ENCODE results near the gene BTAF1. TPM values are rescaled to one million over a fixed set of nuclear protein-coding genes. Genes with fewer than 3 reads are reported as not detected.

BTAF1 gene
- total and polyA plus RNA-seq, 7 donors: 4.5 to 14.7 (median 9.8) TPM

DNA sequence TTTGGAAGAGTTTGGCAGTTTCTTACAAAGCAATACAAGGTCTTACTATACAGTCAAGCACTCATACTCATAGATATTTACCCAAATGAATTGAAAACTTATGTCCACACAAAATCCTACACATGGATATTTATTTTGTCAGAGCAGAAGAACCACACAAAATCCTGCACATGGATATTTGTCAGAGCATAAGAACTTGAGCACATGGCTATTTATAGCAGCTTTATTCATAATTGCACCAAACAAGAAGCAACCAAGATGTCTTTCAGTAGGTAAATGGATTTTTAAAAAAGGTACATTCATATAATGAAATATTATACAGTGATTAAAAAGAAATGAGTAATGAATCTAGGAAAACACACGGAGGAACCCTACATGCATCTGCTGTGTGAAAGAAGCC lies 115.4 kb downstream of the BTAF1 start:
- intact Hi-C loops (cut with DNase I): no loop called here
- Histone ChIP-seq H3K9me3 (peaks cover 10% of the 10 kb centered on the region), H3K4me3 (no peak overlapping the region), H3K4me1 (no peaks in the 10 kb centered on the region), H3K36me3 (ENCODE audit: insufficient read depth in 1 of 2, low read depth in 1 of 2) (no peaks in the 10 kb centered on the region), H3K27me3 (ENCODE audit: insufficient read depth in 3 of 3, low read length in 2 of 3) (no peaks in the 10 kb centered on the region), H3K27ac (no peak overlapping the region)
- ATAC-seq (peak in 3 of 4 donors; percentile 40 to 72 (median 43)), DNase-seq (no peak)
- TF ChIP-seq CTCF (IDR thresholded peaks at IDR 0.05): no peak
- WGBS, 3 donors: 78 to 100% (median 87%) methylated on average over 1 of the region's 1 CpG

DNA sequence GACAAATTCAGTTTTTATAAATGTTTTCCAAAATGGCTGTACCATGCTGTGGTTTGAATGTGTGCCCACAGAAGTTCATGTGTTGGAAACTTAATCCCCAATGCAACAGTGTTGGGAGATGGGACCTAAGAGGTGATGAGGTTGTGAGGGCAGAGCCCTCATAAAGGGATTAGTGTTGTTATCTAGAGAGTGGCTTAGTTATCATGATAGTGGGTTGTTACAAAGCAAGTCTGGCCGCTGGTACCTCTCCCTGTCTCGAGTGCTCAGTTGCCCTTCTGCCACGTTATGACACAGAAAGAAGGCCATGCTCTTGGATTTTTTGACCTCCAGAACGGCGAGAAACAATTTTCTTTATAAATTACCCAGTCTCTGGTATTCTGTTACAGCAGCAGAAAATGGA lies 119.0 kb downstream of the BTAF1 start:
- TF ChIP-seq CTCF (IDR thresholded peaks at IDR 0.05): no peak
- DNase-seq: no peak
- ATAC-seq: no peak
- no peaks in the 10 kb centered on the region for H3K27me3 ChIP-seq (ENCODE audit: insufficient read depth in 3 of 3, low read length in 2 of 3)
- H3K4me3 ChIP-seq: no peak overlapping the region
- no peaks in the 10 kb centered on the region for H3K36me3 ChIP-seq (ENCODE audit: insufficient read depth in 1 of 2, low read depth in 1 of 2)
- intact Hi-C loops (cut with DNase I): no loop called here
- no peaks in the 10 kb centered on the region for H3K9me3 ChIP-seq
- 60 to 84% (median 79%) methylated on average over 5 of the region's 5 CpGs for WGBS, 3 donors
- H3K27ac ChIP-seq: no peak overlapping the region
- H3K4me1 ChIP-seq: no peaks in the 10 kb centered on the region

DNA sequence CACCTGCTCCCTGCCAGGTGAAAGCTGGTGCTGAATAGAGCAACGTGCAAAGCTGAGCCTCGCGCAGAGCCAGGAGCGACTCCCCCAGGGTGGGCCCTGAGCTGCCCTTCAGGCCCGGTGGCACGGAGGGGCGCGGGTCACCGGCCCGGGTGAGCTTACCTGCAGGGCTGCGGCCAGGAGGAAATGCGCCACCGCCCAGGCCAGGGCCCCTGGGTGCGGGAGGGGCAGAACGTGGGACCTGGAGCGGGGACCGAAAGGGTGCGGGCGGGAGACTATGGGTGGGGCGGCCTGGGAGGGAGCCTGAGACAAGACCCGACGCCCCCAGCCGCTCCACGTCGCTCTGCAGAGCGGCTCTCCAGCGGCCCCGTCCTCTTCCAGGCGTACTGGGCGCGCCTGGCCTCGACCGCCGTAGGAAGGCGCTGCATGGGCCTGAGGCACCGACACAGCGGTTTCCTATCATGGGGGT lies 122.1 kb downstream of the BTAF1 start:
- 19 to 35% (median 28%) methylated on average over 29 to 37 of the region's 37 CpGs for WGBS, 3 donors
- Histone ChIP-seq H3K4me3 (no peak overlapping the region), H3K27me3 (ENCODE audit: insufficient read depth in 3 of 3, low read length in 2 of 3) (no peaks in the 10 kb centered on the region), H3K27ac (no peak overlapping the region), H3K9me3 (no peaks in the 10 kb centered on the region), H3K4me1 (no peaks in the 10 kb centered on the region), H3K36me3 (ENCODE audit: insufficient read depth in 1 of 2, low read depth in 1 of 2) (peaks cover 0 to 1% of the 10 kb centered on the region in 2 donors)
- no peak for DNase-seq
- intact Hi-C loops (cut with DNase I): no loop called here
- TF ChIP-seq CTCF (IDR thresholded peaks at IDR 0.05): no peak
- ATAC-seq: peak in 2 of 4 donors; percentile 16 to 20

DNA sequence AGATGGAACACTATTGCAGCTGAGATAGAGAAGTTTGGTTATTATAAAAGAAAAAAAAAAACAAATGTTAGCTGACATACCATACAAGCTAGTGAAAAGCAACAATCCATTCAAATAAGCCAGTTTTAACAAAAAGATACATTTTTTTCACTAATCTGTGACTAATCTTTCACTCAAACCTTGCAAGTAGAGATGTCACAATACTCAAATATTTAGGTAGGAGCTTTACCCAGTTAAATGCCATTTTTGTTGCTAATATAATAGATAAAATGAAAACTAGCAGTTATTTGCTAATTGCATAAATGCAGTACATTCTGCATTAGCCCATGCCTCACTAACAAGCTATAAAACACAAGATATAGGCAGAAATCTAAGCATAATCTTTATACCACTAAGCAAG lies 123.6 kb downstream of the BTAF1 start:
- no peak for DNase-seq
- peaks cover 0 to 17% of the 10 kb centered on the region in 2 donors for H3K36me3 ChIP-seq (ENCODE audit: insufficient read depth in 1 of 2, low read depth in 1 of 2)
- H3K27me3 ChIP-seq (ENCODE audit: insufficient read depth in 3 of 3, low read length in 2 of 3): no peaks in the 10 kb centered on the region
- H3K9me3 ChIP-seq: no peaks in the 10 kb centered on the region
- intact Hi-C loops (cut with DNase I): no loop called here
- no peak overlapping the region for H3K27ac ChIP-seq
- no peak for ATAC-seq
- no peak overlapping the region for H3K4me3 ChIP-seq
- no peaks in the 10 kb centered on the region for H3K4me1 ChIP-seq
- TF ChIP-seq CTCF (IDR thresholded peaks at IDR 0.05): no peak

GRCh38 chr10:92052088-92052487 lies 128.5 kb downstream of the BTAF1 start:
- no peaks in the 10 kb centered on the region for H3K9me3 ChIP-seq
- no peaks in the 10 kb centered on the region for H3K27me3 ChIP-seq (ENCODE audit: insufficient read depth in 3 of 3, low read length in 2 of 3)
- peak in 2 of 4 donors; percentile 17 to 21 for ATAC-seq
- H3K36me3 ChIP-seq (ENCODE audit: insufficient read depth in 1 of 2, low read depth in 1 of 2): peaks cover 0 to 32% of the 10 kb centered on the region in 2 donors
- 58 to 81% (median 64%) methylated on average over 18 of the region's 18 CpGs for WGBS, 3 donors
- H3K27ac ChIP-seq: no peak overlapping the region
- no peak for TF ChIP-seq CTCF (IDR thresholded peaks at IDR 0.05)
- H3K4me1 ChIP-seq: no peaks in the 10 kb centered on the region
- intact Hi-C loops (cut with DNase I): no loop called here
- no peak overlapping the region for H3K4me3 ChIP-seq
- no peak for DNase-seq
